HepG2 (cell line): ENCODE measurements around the gene RUNX3. TPM values are rescaled to one million over a fixed set of nuclear protein-coding genes. Genes with fewer than 3 reads are reported as not detected.

Experiments used
- CREB1 ChIP-seq, 2 experiments: fragments of 450-650 bp in 1 of 2; IDR thresholded peaks; 2 replicates each; pipeline ENCODE4 v1.6.1; 2016 to 2017; ENCODE audit warnings: control low read depth in 1 of 2, mild to moderate bottlenecking in 1 of 2, missing compliant biosample characterization in 1 of 2, missing genetic modification characterization in 1 of 2
- DPF2 ChIP-seq: sonication (generic); formaldehyde crosslinking; IDR thresholded peaks from 2 replicates; pipeline ENCODE4 v1.4.0; 2020; ENCODE audit warnings: mild to moderate bottlenecking, low read depth, missing genetic modification reagents, borderline replicate concordance
- FOXP1 ChIP-seq, 2 experiments: fragments of 450-650 bp in 1 of 2; IDR thresholded peaks; 2 replicates each; pipeline ENCODE4 v1.6.1; 2017 to 2018; ENCODE audit warnings: antibody characterized with exemption in 1 of 2
- HOXA3 ChIP-seq: sonication (generic); formaldehyde crosslinking; IDR thresholded peaks from 2 replicates; pipeline ENCODE4 v1.5.0; 2020; ENCODE audit warnings: missing genetic modification reagents
- KAT8 ChIP-seq: IDR thresholded peaks from 2 replicates; pipeline ENCODE4 v1.6.1; 2016; ENCODE audit warnings: missing genetic modification reagents, missing compliant biosample characterization
- NCOR1 ChIP-seq: fragments of 200-600 bp; sonication (generic); IDR thresholded peaks from 2 replicates; pipeline ENCODE4 v1.7.0; 2017; ENCODE audit warnings: antibody characterized with exemption, low read length, borderline replicate concordance
- RARA ChIP-seq: IDR thresholded peaks from 2 replicates; pipeline ENCODE4 v1.6.1; 2016; ENCODE audit warnings: missing genetic modification reagents, missing compliant biosample characterization
- RXRB ChIP-seq: IDR thresholded peaks from 2 replicates; pipeline ENCODE4 v1.6.1; 2016; ENCODE audit warnings: borderline replicate concordance, missing genetic modification reagents, missing compliant biosample characterization
- SOX13 ChIP-seq, 3 experiments: fragments of 450-650 bp in 1 of 3; sonication (generic) in 1 of 3; formaldehyde crosslinking in 1 of 3; IDR thresholded peaks in 2 of 3; conservative IDR thresholded peaks in 1 of 3; 2 replicates each; pipeline versions ENCODE4 v1.5.0 to v1.6.1; 2016 to 2020; ENCODE audit warnings: antibody characterized with exemption in 1 of 3, mild to moderate bottlenecking in 1 of 3, missing compliant biosample characterization in 1 of 3, missing genetic modification reagents in 1 of 3, moderate library complexity in 1 of 3
- TEAD3 ChIP-seq: optimal IDR thresholded peaks from 2 replicates; pipeline ENCODE3; 2016; ENCODE audit warnings: borderline replicate concordance
- ZFP36L2 ChIP-seq: sonication (generic); formaldehyde crosslinking; IDR thresholded peaks from 2 replicates; pipeline ENCODE4 v1.4.0; 2020; ENCODE audit warnings: missing genetic modification reagents
- ZNF205 ChIP-seq: IDR thresholded peaks from 2 replicates; pipeline ENCODE4 v1.6.1; 2018; ENCODE audit warnings: missing biosample characterization, missing genetic modification reagents
- ZNF292 ChIP-seq: sonication (generic); formaldehyde crosslinking; IDR thresholded peaks from 2 replicates; pipeline ENCODE4 v1.8.1; 2022; ENCODE audit warnings: mild to moderate bottlenecking, low read depth, missing genetic modification reagents, borderline replicate concordance
- ZNF558 ChIP-seq: sonication (generic); formaldehyde crosslinking; IDR thresholded peaks from 2 replicates; pipeline ENCODE4 v1.9.0; 2022; ENCODE audit warnings: mild to moderate bottlenecking, missing genetic modification reagents, borderline replicate concordance
- ZNF792 ChIP-seq: IDR thresholded peaks from 2 replicates; pipeline ENCODE4 v1.6.1; 2016
- ZNF878 ChIP-seq: sonication (generic); formaldehyde crosslinking; IDR thresholded peaks from 2 replicates; pipeline ENCODE4 v1.8.1; 2023; ENCODE audit warnings: mild to moderate bottlenecking, missing genetic modification reagents, moderate library complexity
- polyA plus RNA-seq, 8 experiments: library from polyadenylated mRNA; depleted of rRNA in 3 of 8; stranded (reverse) in 7 of 8; unstranded in 1 of 8; fragments of >200 nt; fragmentation: Illumina TruSeq in 4 of 8; extraction: Trizol in 4 of 8; gene quantifications; 2 replicates each; pipeline versions ENCODE4 v1.2.1 to v1.2.3, GENCODE V29; 2011 to 2016; ENCODE audit warnings: low read depth in 4 of 8, missing spikeins in 1 of 8, mixed read lengths in 1 of 8; ENCODE audit not compliant: insufficient read depth in 1 of 8
- total RNA-seq, 5 experiments: library from RNA; depleted of rRNA; stranded (reverse); fragments of >200 nt; fragmentation: Illumina TruSeq; extraction: Trizol; gene quantifications; 2 replicates each; pipeline ENCODE4 v1.2.3, GENCODE V29; 2016; ENCODE audit warnings: low read depth in 1 of 5
- TF ChIP-seq, protein P1 (sequence below): sonication (generic); formaldehyde crosslinking; IDR thresholded peaks from 2 replicates; pipeline ENCODE4 v1.8.1; 2023; ENCODE audit warnings: missing genetic modification reagents, mild to moderate bottlenecking, borderline replicate concordance
- TF ChIP-seq, protein P2 (sequence below): sonication (generic); formaldehyde crosslinking; IDR thresholded peaks from 2 replicates; pipeline ENCODE4 v1.8.1; 2023; ENCODE audit warnings: mild to moderate bottlenecking, missing genetic modification reagents
- TF ChIP-seq, protein P3 (sequence below): sonication (generic); formaldehyde crosslinking; IDR thresholded peaks from 2 replicates; pipeline ENCODE4 v1.5.1; 2020; ENCODE audit warnings: mild to moderate bottlenecking, moderate library complexity, missing genetic modification reagents
- TF ChIP-seq, protein P4 (sequence below): sonication (generic); formaldehyde crosslinking; IDR thresholded peaks from 2 replicates; pipeline ENCODE4 v1.4.0; 2020; ENCODE audit warnings: missing genetic modification reagents, borderline replicate concordance

The RUNX3 gene
- total and polyA plus RNA-seq, 2 of the 13 experiments (the other 11 are each of a cell fraction or from before 2014, with no cell fraction given) = 0.04 to 0.22 TPM

DNA sequence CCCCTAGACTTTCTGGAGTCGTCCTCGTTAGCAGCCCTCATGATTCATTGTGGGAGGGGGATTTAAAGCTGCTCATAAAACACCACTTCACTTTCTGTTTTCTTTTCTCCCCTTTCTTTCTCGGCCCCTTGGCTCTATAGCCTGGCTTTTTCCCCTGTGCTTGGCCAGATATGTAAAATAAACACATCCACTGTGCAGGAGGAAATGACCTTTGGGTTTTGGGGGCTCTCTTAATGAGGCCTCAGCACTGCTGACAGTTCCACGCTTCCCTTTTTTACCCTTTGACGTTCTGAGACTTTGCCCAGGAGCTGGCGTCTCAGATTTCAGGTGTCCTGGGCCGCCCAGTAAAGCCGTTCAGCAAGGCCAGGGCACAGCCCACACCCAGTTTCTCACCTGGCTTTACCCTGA is 65.7 kb downstream of the RUNX3 start (continued):
- TF ChIP-seq SOX13 (IDR thresholded peaks at IDR 0.05) (no peak), SOX13 (CRISPR knock-in tag; conservative IDR thresholded peaks at IDR 0.05 in 1 of 2, IDR thresholded peaks at IDR 0.05 in 1 of 2) (peak in 1 of 2 experiments; percentile 38; a peak in 2 of 4 replicates), RARA (CRISPR knock-in tag) (peak; percentile 26; the same call in 1 of the 2 replicates), TEAD3 (CRISPR knock-in tag) (peak; percentile 57), NCOR1 (peak; percentile 16; the same call in 1 of the 2 replicates), ZNF558 (0 out of 2 replicates have a peak, but pooled peaks have one; percentile 49), FOXP1 (IDR thresholded peaks at IDR 0.05) (no peak), FOXP1 (CRISPR knock-in tag; IDR thresholded peaks at IDR 0.05) (peak; percentile 56; the same call in 1 of the 2 replicates), CREB1 (IDR thresholded peaks at IDR 0.05) (no peak), CREB1 (CRISPR knock-in tag; IDR thresholded peaks at IDR 0.05) (peak; percentile 59), ZFP36L2 (no peak), RXRB (CRISPR knock-in tag) (peak; percentile 55; the same call in 1 of the 2 replicates), DPF2 (CRISPR knock-in tag) (peak; percentile 36; the same call in 1 of the 2 replicates), ZNF205 (CRISPR knock-in tag) (peak; percentile 53; the same call in 1 of the 2 replicates), ZNF292 (CRISPR knock-in tag) (peak; percentile 43; the same call in 1 of the 2 replicates), HOXA3 (CRISPR knock-in tag) (peak; percentile 44; the same call in 1 of the 2 replicates), KAT8 (CRISPR knock-in tag) (peak; percentile 38; the same call in 1 of the 2 replicates), ZNF792 (CRISPR knock-in tag) (peak; percentile 39; the same call in 1 of the 2 replicates), ZNF878 (no peak)
- TF ChIP-seq, protein P1, sequence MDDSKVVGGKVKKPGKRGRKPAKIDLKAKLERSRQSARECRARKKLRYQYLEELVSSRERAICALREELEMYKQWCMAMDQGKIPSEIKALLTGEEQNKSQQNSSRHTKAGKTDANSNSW (CRISPR knock-in tag) = no peak
- TF ChIP-seq, protein P2, sequence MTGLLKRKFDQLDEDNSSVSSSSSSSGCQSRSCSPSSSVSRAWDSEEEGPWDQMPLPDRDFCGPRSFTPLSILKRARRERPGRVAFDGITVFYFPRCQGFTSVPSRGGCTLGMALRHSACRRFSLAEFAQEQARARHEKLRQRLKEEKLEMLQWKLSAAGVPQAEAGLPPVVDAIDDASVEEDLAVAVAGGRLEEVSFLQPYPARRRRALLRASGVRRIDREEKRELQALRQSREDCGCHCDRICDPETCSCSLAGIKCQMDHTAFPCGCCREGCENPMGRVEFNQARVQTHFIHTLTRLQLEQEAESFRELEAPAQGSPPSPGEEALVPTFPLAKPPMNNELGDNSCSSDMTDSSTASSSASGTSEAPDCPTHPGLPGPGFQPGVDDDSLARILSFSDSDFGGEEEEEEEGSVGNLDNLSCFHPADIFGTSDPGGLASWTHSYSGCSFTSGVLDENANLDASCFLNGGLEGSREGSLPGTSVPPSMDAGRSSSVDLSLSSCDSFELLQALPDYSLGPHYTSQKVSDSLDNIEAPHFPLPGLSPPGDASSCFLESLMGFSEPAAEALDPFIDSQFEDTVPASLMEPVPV (CRISPR knock-in tag) = no peak
- TF ChIP-seq, protein P3, sequence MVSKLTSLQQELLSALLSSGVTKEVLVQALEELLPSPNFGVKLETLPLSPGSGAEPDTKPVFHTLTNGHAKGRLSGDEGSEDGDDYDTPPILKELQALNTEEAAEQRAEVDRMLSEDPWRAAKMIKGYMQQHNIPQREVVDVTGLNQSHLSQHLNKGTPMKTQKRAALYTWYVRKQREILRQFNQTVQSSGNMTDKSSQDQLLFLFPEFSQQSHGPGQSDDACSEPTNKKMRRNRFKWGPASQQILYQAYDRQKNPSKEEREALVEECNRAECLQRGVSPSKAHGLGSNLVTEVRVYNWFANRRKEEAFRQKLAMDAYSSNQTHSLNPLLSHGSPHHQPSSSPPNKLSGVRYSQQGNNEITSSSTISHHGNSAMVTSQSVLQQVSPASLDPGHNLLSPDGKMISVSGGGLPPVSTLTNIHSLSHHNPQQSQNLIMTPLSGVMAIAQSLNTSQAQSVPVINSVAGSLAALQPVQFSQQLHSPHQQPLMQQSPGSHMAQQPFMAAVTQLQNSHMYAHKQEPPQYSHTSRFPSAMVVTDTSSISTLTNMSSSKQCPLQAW = peak; percentile 52; the same call in 1 of the 2 replicates
- TF ChIP-seq, protein P4, sequence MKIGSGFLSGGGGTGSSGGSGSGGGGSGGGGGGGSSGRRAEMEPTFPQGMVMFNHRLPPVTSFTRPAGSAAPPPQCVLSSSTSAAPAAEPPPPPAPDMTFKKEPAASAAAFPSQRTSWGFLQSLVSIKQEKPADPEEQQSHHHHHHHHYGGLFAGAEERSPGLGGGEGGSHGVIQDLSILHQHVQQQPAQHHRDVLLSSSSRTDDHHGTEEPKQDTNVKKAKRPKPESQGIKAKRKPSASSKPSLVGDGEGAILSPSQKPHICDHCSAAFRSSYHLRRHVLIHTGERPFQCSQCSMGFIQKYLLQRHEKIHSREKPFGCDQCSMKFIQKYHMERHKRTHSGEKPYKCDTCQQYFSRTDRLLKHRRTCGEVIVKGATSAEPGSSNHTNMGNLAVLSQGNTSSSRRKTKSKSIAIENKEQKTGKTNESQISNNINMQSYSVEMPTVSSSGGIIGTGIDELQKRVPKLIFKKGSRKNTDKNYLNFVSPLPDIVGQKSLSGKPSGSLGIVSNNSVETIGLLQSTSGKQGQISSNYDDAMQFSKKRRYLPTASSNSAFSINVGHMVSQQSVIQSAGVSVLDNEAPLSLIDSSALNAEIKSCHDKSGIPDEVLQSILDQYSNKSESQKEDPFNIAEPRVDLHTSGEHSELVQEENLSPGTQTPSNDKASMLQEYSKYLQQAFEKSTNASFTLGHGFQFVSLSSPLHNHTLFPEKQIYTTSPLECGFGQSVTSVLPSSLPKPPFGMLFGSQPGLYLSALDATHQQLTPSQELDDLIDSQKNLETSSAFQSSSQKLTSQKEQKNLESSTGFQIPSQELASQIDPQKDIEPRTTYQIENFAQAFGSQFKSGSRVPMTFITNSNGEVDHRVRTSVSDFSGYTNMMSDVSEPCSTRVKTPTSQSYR (CRISPR knock-in tag) = 0 out of 2 replicates have a peak, but pooled peaks have one; percentile 20
- TF ChIP-seq, all 625 proteins: peak for 82
